Ecto neural progenitor cell (in vitro differentiated cells): ENCODE results near the gene MAP3K13.
"Not testable (repeated sequence)": the region's sequence is repeated elsewhere in the genome, so short reads cannot be mapped to it uniquely, and the experiment has no call there.

ENCODE experiments used
- DNase-seq: peaks from one replicate; pipeline ENCODE4 v3.0.0-alpha.2; 2018; ENCODE audit warnings: low spot score

MAP3K13 gene

DNA sequence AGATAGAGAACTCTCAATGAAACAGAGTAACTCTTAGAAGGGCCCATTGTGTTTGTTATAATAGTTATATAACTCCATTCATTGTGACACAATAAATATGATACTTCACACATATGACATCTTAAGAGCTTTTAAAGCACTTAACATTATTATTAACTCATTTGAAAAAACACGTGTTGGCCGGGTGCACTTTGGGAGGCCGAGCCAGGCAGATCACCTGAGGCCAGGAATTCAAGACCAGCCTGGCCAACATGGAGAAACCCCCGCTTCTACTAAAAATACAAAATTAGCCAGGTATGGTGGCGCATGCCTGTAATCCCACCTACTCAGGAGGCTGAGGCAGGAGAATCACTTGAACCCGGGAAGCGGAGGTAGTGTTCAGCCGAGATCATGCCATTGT lies 88.5 kb downstream of the MAP3K13 start:
- not testable (repeated sequence) for DNase-seq

DNA sequence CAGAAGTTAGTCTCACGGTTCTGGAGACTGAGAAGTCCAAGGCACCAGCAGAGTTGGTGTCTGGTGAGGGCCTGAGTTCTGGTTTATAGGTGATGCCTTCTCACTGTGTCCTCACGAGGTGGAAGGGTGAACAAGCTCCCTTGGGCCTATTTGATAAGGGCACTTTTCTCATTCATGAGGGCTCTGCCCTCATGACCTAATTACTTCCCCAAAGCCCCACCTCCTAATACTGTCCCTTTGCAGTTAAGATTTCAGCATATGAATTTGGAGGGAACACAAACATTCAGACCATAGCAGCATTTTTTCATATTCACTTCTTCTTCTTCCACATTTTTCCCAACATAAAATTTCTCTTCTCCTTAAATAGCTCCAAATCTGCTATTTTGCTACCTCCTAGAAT lies 94.4 kb downstream of the MAP3K13 start:
- DNase-seq: no peak

DNA sequence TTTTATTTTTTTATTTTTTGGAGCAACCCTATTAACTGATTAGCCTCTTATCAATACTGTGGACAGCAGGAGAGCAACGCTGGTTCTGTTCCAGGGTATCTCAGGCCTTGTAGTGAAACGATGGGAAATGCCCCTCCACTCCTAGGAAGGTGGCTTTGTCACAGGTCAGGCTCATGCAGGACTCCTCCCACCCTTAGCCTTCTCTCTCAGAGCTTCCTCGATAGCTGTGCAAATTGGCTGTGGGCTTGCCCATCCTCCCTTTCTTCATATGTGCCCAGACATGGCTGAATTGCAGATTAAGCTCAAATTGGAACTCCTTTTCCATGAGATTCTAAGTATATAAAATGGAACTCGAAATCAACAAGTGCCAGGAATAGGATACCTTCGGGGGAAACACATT lies 97.4 kb downstream of the MAP3K13 start:
- DNase-seq: no peak

DNA sequence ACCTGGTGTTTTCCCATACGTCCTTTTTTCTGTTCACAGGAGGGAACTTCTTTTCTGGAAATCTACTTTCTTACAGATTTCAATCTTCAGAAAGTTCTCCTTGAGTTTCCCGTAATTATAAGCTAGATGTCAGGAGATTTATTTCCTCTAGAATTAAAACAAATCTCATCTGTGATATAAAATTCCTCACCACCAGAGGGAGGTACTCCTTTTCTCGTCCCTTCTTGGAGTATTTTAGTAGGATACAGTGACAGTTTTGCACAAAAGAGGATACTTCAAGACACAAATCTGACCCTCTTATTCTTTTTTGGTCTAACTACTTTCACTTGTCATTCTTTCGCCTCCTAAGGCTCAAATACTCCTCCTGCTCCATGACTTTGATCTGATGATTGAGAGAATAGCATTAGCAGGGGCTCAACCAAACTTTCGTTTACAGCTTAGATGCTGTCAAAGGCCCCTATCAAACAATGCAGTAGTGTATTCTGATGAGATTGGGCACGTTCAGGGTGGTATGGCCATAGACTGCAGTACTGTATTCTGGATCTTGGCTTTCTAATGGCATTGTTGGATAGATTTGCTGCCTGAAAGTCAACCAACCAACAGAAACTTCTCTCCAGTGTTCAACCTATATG lies 97.9 kb downstream of the MAP3K13 start:
- no peak for DNase-seq

DNA sequence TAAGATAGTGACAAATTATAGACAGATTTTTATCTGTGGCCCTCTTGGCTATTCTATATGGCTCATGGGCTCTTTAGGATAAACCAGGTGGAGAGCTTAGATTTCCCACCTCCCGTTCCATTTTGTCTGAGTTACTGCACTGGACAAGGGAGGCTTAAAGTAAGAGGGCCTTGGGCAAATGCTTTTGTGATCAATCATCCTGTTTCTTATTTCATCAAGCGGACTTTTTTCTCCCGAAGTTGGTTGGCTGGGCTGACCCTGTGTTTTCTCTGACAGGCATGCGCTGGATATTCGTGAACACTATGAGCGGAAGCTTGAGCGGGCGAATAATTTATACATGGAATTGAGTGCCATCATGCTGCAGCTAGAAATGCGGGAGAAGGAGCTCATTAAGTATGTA lies 102.5 kb downstream of the MAP3K13 start:
- DNase-seq: no peak

DNA sequence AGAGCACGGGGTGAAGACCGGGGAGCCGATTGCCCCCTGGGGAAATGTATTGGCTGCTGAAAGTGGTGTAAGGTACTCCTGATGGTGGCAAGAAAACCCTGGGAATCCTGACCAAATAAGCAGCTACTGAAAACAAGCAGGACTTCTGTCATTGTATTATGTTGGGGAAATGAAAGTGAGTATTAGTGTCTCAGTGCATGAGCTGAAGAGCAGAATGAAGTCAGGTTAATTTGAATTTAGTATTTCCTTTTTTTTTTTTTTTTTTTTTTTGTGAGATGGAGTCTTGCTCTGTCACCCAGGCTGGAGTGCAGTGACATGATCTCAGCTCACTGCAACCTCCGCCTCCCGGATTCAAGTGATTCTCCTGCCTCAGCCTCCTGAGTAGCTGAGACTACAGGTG lies 103.2 kb downstream of the MAP3K13 start:
- DNase-seq: not testable (repeated sequence)

DNA sequence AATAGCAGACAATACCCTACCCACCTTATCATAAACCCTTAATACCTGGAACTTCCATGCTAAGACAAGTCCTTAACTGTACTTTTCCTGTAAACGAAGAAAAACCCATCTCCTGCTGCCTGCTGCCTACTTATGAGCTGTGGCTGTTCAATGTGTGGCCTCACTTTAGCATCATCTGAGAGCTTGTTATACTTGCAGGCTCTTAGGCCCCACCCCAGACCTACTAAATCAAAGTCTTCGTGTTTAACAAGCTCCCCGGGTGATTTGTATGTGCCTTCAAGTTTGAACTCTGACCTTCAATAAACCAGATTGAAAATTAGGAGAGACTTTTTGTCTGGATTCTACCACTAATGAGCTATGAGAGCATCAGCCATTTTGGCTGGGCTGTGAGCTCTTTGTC lies 106.6 kb downstream of the MAP3K13 start:
- no peak for DNase-seq

DNA sequence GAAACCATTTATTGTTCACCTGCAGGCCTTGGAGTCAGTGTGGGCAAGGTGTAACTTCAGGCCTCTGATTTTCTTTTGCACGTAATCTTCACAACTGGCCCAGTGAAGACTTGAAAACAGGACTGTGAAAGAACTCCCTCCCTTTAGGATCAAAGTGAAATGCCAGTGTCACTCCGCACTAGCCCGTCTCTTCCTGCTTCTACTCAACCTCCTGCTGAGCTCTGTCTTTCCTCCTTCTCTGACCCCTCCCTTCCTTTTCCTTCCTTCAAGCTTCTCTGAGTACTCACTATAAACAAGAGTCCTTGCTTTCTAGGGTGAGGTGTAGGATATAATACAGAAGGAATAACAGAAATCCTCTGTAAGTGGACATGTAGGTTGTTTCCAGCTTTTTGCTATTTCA lies 107.4 kb downstream of the MAP3K13 start:
- DNase-seq: no peak

DNA sequence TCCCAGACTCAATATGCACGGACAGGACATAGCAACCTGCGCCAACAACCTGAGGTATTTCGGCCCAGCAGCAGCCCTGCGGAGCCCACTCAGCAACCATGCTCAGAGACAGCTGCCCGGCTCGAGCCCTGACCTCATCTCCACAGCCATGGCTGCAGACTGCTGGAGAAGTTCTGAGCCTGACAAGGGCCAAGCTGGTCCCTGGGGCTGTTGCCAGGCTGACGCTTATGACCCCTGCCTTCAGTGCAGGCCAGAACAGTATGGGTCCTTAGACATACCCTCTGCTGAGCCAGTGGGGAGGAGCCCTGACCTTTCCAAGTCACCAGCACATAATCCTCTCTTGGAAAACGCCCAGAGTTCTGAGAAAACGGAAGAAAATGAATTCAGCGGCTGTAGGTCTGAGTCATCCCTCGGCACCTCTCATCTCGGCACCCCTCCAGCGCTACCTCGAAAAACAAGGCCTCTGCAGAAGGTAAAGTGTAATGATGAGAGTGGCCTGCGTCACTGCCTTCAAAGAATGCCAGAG lies 110.4 kb downstream of the MAP3K13 start:
- DNase-seq: no peak

DNA sequence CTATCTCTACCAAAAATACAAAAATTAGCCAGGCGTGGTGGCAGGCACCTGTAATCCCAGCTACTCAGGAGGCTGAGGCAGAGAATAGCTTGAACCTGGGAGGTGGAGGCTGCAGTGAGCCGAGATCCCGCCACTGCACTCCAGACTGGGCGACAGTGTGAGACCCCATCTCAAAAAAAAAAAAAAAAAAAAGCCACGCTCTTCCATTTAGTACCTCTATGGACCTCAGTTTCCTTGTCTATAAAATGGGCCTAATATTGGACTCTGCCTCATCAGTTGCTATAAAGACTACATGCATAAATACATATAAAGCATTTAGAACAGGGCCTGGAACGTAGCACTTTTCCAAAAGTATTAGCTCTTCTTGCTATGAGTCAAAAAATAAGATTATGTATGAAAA lies 112.0 kb downstream of the MAP3K13 start:
- not testable (repeated sequence) for DNase-seq

DNA sequence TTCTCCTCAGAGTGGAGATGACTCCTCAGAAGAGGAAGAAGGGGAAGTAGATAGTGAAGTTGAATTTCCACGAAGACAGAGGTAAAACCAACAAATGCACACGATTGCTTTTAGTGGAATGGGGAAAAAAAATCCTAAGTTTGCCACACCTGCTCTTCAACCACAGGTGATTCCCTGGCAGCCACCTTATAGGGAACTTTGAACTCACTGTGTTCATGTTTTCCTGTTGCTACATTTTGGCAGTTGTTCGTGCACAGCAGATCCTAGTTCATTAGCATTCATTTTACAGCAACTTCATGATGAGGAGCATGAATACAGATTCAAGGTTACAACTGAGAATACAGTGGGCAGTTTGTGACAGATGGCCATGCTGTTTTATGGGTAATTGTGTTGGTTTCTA lies 114.4 kb downstream of the MAP3K13 start:
- DNase-seq: no peak

DNA sequence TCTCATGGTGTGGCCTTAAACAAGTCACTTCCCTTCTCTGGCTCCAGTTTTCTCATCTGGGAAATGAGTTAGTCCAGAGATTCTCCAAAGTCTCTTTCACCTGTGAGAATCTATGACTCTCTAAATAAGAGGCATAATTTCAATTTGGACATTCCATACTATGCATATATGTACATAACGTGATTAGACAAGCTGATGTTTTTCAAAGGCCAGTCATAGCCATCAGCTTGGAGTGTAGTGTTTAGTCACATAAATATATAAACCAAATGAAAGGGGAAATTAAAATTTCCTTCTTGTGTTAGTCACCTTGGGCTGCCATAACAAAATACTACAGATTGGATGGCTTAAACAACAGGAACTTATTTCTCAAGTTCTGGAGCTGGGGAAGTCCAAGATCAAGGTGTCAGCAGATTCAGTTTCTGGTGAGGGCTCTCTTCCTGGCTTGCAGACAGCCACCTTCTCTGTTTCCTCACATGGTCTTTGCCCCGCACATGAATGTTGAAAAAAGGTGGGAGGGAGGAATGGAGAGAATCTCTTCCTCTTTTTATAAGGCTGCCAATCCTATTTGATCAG lies 116.5 kb downstream of the MAP3K13 start:
- DNase-seq: no peak

DNA sequence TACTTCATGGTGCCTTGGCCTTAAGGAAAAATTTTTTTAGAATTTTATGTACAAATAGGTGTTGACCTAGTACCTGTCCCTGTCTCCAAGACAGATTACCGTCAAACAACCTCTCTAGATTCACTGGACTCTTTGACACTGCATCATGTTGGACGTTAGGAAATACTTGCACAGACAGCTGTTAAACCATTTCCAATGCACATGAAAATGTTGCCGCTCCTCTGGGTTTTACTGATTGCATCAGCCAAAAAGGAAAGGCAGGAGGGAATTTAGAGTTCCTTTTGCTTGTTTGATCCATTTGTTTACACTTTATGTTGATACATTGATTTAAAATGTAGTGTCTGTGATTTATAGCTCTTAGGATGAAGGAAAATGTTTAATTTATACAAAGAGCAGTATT lies 121.4 kb downstream of the MAP3K13 start:
- no peak for DNase-seq

DNA sequence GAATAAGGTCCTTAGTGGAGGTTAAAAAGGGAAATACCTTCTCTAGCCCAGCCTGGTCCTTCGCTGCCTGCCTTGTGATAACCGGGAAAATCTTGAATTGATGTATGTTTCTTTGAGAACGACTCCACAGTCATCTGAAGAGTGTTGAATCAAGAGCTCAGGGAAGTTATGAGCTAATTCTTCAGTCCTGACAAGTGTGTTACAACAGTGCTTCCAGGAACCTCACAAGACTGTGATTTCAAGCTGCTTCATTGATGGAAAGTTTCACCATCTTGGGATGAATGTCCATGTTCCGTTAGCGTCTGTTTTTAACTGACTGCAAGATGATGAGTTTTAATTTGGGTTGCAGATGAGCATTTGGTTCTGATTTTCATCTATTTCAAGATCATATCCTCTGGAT lies 123.5 kb downstream of the MAP3K13 start:
- no peak for DNase-seq

DNA sequence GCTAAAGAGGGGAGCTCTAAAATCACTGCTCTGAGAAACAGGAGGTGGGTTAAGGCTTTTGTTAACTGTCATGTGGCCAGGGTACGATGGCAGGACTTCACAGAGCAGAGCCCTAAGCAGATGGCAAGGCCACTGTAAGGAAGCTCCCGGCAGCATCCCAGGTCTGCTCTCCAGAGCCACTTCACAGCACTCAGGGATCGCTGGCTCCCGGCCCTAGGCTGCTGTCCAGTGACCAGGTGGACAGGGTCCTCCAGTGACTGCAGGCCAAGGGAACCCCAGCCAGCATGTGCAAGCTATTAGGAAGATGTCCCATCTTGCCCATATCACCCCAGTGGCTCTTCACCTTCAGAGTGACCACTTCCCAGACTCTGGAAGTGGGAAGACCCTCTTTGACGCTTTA lies 125.5 kb downstream of the MAP3K13 start:
- no peak for DNase-seq

DNA sequence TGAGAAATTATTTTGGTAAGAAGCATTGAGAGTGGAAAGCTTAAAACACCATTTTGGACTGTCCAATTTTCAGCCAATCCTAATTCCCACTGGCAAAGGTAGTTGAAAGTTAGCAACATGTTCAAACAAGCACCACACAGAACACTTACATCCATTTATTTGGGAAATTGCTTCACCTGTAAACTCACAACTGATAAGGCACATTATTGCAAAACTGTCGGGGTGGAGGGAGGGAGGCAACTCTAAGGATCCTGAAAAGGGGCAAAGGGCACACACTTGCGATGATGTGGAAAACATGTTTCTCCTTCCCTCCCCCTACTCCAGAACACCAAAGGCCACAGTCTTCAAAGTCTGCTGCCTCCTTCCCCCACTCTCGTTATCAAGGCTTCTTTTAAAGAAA lies 126.5 kb downstream of the MAP3K13 start:
- DNase-seq: no peak

DNA sequence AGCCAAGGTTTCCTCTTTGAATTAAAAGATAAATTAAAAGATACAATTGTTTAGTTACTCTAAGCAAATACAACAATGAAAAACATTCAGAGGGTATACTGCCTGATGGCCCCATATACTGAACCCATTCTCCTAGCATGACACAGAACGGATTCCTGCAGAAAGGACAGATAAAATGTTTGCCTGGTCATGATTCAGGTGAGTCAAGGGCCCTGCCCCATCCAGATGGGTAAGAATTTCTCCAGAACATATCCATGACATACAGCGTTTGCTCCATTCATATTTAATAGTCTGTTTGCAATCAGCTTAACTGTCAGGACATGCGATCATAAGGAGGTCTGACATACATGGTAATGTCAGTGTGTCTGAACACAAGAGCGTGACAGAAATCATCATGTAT lies 127.3 kb downstream of the MAP3K13 start:
- DNase-seq: no peak

DNA sequence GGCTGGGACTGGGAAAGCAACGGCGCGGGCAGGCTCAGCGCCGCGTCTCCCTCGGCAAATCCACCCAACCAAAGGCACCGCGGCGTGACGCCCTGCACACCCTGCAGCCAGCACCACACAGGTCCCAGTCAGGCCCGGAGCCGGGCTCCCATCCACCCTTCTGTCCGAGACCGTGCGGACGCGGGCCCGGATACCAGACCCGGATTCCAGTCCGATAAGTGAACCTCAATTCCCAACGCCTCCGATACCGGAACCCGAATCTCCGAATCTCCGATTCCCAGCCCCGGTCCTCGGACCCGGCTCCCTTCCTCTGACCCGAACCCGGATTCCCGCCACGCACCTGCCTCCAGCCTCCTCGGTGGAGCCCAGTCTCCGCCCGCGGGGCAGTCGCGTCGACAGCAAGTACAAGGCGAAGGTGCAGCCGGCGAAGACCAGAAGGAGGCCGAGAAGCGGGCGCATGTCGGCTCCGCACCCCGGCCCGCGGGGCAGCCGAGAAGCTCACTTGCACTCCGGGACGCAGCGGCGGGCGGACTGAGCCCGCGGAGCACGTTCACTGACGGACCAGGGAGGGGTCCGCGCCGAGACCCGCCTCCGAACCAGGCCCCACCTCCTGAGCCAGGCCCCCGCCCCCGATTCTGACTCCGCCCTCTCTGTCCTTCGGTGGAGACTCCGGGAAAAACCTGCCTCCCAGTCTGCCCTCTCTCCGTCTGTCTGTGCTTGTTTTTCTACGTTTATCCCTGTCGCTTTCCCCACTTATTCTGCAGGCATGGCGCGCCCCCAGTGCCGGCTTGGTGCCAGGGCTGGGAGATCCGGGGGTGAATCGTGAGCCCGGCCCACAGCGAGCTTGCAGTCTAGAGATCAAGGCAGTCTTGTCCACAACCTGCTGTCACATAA lies 135.8 kb downstream of the MAP3K13 start, which contains the start of gene TMEM41A:
TMEM41A (minus strand) TSS at position 533 of the 894 bp plus-strand sequence; CDS start at position 459, 74 bp downstream.
- peak; percentile 96 for DNase-seq

DNA sequence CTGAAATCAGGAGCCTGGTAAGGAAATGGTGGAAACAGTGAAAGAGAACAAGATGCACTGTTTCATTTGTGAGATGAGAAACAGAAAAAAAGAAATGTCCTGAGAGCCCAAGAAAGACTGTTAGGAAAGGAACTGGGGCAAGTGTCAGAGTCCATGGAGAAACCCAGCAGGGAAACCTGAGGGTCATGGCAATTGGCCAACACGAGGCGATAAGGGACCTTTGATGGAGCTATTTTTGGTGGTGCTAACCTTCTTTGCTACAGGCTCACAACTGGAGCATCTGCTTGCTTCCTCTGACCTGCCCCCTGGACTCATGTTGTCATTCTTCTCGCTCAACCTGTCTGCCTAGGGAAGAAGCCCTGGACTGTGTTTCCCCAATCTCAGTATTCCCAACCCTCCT lies 140.1 kb downstream of the MAP3K13 start:
- no peak for DNase-seq

DNA sequence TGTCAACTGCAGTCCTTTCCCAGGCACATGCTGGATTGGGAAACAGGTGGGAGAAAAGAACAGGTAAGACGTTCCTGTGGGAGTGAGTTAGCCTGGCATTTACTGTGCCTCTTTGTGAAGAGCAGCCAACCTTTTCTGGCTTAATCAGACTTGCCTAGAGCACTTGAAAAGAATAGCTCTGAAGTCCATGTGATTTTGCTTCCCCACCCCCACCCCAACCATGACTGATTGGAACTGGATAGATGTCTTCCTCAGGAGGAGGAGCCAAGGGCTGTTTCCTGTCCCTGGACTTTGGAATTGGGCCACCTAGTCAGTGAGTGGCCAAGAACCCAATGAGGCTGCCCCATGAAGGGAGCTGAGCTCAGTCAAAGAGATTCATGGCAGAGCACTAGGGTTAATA lies 140.6 kb downstream of the MAP3K13 start:
- DNase-seq: no peak

DNA sequence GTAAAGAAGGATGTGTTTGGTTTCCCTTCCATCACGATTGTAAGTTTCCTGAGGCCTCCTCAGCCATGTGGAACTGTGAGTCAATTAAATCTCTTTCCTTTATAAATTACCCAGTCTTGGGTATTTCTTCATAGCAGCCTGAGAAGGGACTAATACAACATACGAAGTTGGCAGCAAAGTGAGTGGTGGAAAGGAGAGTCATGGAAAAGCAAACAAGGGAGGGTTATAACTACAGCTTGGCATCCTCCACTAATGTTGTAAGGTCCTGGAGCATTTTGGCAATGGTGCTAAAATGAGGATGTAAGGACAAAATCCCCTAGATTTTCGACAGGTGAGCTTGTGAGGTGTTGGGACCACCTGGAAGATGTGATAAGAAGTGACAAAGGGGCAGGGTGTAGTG lies 141.7 kb downstream of the MAP3K13 start:
- no peak for DNase-seq

DNA sequence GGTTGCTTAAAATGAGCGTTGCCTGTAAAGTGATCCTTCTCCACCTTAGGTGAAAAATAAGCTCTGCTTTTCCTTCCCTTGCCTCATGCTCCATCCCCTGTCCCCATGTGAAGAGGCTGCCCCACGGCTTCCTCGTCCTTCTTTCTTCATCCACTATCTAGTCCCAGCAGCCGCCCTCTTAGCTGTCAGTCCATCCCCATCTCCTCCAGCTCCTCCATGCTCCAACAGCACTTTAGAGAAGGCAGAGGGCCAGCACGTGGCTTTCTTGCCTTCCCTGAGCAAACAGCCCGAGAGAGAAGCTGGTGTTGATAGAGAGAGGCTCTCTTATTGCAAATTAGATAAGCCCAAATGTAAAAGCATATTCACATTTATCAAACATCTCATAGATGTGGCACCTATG lies 144.9 kb downstream of the MAP3K13 start:
- no peak for DNase-seq
